ENCODE data around the gene AFP. TPM values are rescaled to one million over a fixed set of nuclear protein-coding genes. Genes with fewer than 3 reads are reported as not detected.

The AFP gene
- total and polyA plus RNA-seq, 2 of the 13 experiments (the other 11 are each of a cell fraction or from before 2014, with no cell fraction given) = 9,434 to 13,105 TPM

DNA sequence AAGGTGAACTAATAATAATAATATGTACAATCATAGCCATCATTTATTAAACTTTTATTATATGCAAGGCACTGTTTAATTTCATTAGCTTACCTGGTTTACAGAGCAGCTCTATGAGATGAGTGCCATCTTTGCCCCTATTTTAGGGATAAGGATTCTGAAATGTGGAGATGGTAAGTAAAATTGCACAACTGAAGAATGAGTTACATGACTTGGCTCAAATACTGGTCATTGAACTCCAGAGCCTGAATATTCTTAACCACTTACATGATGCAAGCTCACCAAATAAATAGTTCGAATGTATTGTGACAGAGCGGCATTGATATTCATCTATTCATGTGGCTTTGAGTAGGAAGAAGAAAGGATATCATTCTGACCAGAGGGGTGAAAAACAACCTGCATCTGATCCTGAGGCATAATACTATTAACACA lies 20.2 kb upstream of the AFP start (continued):
- TF ChIP-seq ZNF816 (CRISPR knock-in tag; IDR thresholded peaks at IDR 0.05; ENCODE audit: borderline replicate concordance) (peak; percentile 65; the same call in 1 of the 2 replicates), HOXA5 (CRISPR knock-in tag; IDR thresholded peaks at IDR 0.05) (no peak; the same call in 1 of the 2 replicates), XRCC5 (optimal IDR thresholded peaks at IDR 0.05; ENCODE audit: low read length) (no peak), ZNF335 (CRISPR knock-in tag; IDR thresholded peaks at IDR 0.05) (no peak), ZNF331 (CRISPR knock-in tag; IDR thresholded peaks at IDR 0.05) (0 out of 2 replicates have a peak, but pooled peaks have one; percentile 15), ZNF234 (CRISPR knock-in tag; conservative IDR thresholded peaks at IDR 0.05) (0 out of 2 replicates have a peak, but pooled peaks have one; percentile 59), FOXJ3 (CRISPR knock-in tag; IDR thresholded peaks at IDR 0.05; ENCODE audit: borderline replicate concordance) (0 out of 2 replicates have a peak, but pooled peaks have one; percentile 30), ZSCAN21 (CRISPR knock-in tag; IDR thresholded peaks at IDR 0.05; ENCODE audit: borderline replicate concordance) (0 out of 2 replicates have a peak, but pooled peaks have one; percentile 16), PLRG1 (conservative IDR thresholded peaks at IDR 0.05) (no peak), ZNF761 (CRISPR knock-in tag; conservative IDR thresholded peaks at IDR 0.05) (no peak), ZNF75D (CRISPR knock-in tag; IDR thresholded peaks at IDR 0.05; ENCODE audit: borderline replicate concordance) (no peak), POLR2AphosphoS5 (IDR thresholded peaks at IDR 0.05; ENCODE audit: low read depth, low read length) (peak; percentile 89), POLR2A (IDR thresholded peaks at IDR 0.05; ENCODE audit: insufficient read depth in 1 of 2, low read depth in 2 of 2, low read length in 2 of 2) (peak; percentile 69 to 71), SMAD1 (CRISPR knock-in tag; IDR thresholded peaks at IDR 0.05; ENCODE audit: borderline replicate concordance, low read depth) (no peak), SAP130 (CRISPR knock-in tag; IDR thresholded peaks at IDR 0.05; ENCODE audit: low read depth) (peak; percentile 45; the same call in 1 of the 2 replicates)
- TF ChIP-seq, protein P1, sequence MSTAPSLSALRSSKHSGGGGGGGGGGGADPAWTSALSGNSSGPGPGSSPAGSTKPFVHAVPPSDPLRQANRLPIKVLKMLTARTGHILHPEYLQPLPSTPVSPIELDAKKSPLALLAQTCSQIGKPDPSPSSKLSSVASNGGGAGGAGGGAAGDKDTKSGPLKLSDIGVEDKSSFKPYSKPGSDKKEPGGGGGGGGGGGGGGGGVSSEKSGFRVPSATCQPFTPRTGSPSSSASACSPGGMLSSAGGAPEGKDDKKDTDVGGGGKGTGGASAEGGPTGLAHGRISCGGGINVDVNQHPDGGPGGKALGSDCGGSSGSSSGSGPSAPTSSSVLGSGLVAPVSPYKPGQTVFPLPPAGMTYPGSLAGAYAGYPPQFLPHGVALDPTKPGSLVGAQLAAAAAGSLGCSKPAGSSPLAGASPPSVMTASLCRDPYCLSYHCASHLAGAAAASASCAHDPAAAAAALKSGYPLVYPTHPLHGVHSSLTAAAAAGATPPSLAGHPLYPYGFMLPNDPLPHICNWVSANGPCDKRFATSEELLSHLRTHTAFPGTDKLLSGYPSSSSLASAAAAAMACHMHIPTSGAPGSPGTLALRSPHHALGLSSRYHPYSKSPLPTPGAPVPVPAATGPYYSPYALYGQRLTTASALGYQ (CRISPR knock-in tag; IDR thresholded peaks at IDR 0.05) = 0 out of 2 replicates have a peak, but pooled peaks have one; percentile 5
- TF ChIP-seq, protein P2, sequence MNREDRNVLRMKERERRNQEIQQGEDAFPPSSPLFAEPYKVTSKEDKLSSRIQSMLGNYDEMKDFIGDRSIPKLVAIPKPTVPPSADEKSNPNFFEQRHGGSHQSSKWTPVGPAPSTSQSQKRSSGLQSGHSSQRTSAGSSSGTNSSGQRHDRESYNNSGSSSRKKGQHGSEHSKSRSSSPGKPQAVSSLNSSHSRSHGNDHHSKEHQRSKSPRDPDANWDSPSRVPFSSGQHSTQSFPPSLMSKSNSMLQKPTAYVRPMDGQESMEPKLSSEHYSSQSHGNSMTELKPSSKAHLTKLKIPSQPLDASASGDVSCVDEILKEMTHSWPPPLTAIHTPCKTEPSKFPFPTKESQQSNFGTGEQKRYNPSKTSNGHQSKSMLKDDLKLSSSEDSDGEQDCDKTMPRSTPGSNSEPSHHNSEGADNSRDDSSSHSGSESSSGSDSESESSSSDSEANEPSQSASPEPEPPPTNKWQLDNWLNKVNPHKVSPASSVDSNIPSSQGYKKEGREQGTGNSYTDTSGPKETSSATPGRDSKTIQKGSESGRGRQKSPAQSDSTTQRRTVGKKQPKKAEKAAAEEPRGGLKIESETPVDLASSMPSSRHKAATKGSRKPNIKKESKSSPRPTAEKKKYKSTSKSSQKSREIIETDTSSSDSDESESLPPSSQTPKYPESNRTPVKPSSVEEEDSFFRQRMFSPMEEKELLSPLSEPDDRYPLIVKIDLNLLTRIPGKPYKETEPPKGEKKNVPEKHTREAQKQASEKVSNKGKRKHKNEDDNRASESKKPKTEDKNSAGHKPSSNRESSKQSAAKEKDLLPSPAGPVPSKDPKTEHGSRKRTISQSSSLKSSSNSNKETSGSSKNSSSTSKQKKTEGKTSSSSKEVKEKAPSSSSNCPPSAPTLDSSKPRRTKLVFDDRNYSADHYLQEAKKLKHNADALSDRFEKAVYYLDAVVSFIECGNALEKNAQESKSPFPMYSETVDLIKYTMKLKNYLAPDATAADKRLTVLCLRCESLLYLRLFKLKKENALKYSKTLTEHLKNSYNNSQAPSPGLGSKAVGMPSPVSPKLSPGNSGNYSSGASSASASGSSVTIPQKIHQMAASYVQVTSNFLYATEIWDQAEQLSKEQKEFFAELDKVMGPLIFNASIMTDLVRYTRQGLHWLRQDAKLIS (CRISPR knock-in tag; IDR thresholded peaks at IDR 0.05) = peak; percentile 98
- TF ChIP-seq, protein P3, sequence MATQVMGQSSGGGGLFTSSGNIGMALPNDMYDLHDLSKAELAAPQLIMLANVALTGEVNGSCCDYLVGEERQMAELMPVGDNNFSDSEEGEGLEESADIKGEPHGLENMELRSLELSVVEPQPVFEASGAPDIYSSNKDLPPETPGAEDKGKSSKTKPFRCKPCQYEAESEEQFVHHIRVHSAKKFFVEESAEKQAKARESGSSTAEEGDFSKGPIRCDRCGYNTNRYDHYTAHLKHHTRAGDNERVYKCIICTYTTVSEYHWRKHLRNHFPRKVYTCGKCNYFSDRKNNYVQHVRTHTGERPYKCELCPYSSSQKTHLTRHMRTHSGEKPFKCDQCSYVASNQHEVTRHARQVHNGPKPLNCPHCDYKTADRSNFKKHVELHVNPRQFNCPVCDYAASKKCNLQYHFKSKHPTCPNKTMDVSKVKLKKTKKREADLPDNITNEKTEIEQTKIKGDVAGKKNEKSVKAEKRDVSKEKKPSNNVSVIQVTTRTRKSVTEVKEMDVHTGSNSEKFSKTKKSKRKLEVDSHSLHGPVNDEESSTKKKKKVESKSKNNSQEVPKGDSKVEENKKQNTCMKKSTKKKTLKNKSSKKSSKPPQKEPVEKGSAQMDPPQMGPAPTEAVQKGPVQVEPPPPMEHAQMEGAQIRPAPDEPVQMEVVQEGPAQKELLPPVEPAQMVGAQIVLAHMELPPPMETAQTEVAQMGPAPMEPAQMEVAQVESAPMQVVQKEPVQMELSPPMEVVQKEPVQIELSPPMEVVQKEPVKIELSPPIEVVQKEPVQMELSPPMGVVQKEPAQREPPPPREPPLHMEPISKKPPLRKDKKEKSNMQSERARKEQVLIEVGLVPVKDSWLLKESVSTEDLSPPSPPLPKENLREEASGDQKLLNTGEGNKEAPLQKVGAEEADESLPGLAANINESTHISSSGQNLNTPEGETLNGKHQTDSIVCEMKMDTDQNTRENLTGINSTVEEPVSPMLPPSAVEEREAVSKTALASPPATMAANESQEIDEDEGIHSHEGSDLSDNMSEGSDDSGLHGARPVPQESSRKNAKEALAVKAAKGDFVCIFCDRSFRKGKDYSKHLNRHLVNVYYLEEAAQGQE (IDR thresholded peaks at IDR 0.05; ENCODE audit: borderline replicate concordance in 1 of 2, low read depth in 1 of 2, low read length in 2 of 2) = peak in 1 of 2 experiments; percentile 42; a peak in 2 of 4 replicates
- TF ChIP-seq, protein P4, sequence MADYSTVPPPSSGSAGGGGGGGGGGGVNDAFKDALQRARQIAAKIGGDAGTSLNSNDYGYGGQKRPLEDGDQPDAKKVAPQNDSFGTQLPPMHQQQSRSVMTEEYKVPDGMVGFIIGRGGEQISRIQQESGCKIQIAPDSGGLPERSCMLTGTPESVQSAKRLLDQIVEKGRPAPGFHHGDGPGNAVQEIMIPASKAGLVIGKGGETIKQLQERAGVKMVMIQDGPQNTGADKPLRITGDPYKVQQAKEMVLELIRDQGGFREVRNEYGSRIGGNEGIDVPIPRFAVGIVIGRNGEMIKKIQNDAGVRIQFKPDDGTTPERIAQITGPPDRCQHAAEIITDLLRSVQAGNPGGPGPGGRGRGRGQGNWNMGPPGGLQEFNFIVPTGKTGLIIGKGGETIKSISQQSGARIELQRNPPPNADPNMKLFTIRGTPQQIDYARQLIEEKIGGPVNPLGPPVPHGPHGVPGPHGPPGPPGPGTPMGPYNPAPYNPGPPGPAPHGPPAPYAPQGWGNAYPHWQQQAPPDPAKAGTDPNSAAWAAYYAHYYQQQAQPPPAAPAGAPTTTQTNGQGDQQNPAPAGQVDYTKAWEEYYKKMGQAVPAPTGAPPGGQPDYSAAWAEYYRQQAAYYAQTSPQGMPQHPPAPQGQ (CRISPR knock-in tag; IDR thresholded peaks at IDR 0.05; ENCODE audit: borderline replicate concordance) = peak; percentile 90; the same call in 1 of the 2 replicates
